ENCODE results near the gene ASTE1. TPM values are rescaled to one million over a fixed set of nuclear protein-coding genes. Genes with fewer than 3 reads are reported as not detected.

The ASTE1 gene
- total RNA-seq, 1 experiment from 2014 or later: 9.7 TPM

GRCh38 chr3:130967281-130967680, 59.3 kb downstream of the ASTE1 start:
- H2AFZ ChIP-seq (ENCODE audit: low read length): no peak overlapping the region
- no peak overlapping the region for H4K91ac ChIP-seq (ENCODE audit: insufficient read length, low read depth, low read length)
- WGBS (ENCODE audit: extremely low coverage, insufficient read length, low lambda C conversion rate): no CpG with 5 or more reads among the region's 2 CpGs
- no peaks in the 10 kb centered on the region for H3K4me1 ChIP-seq (ENCODE audit: insufficient read depth, low read length)
- no peak for TF ChIP-seq CTCF (conservative IDR thresholded peaks at IDR 0.05)
- H3K79me2 ChIP-seq (ENCODE audit: insufficient read depth, low read length): no peaks in the 10 kb centered on the region
- H3K27me3 Mint-ChIP-seq (ENCODE audit: low read depth): no peaks in the 10 kb centered on the region
- H3K79me1 ChIP-seq (ENCODE audit: insufficient read depth, low read depth, low read length, poor library complexity, severe bottlenecking): no peaks in the 10 kb centered on the region
- no peaks in the 10 kb centered on the region; a peak in 1 of 5 replicates for H3K9me3 Mint-ChIP-seq
- H3K56ac ChIP-seq (ENCODE audit: insufficient read length, low read depth, low read length): no peak overlapping the region
- no peak overlapping the region for H2BK20ac ChIP-seq (ENCODE audit: low read depth, low read length, poor library complexity, severe bottlenecking)
- no peaks in the 10 kb centered on the region for H3K27me3 ChIP-seq (ENCODE audit: insufficient read depth, low read length)
- no peak overlapping the region for H2BK120ac ChIP-seq (ENCODE audit: low read depth, low read length, poor library complexity, severe bottlenecking)
- no peak overlapping the region for H3K18ac ChIP-seq (ENCODE audit: insufficient read length, low read depth, low read length)
- no peak overlapping the region for H4K8ac ChIP-seq (replicated peaks; ENCODE audit: insufficient read length, low read depth, low read length)
- H3K36me3 Mint-ChIP-seq (ENCODE audit: insufficient read depth in 1 of 3, low read depth in 3 of 3): peaks cover 27 to 46% (median 46%) of the 10 kb centered on the region in 3 experiments
- no peak overlapping the region for H3K14ac ChIP-seq (ENCODE audit: insufficient read depth, low read length)
- H3K4ac ChIP-seq (ENCODE audit: low read depth, low read length): no peak overlapping the region
- no peak for DNase-seq
- H3K4me3 Mint-ChIP-seq: no peak overlapping the region
- no peak overlapping the region for H3K23ac ChIP-seq (ENCODE audit: insufficient read length, low read depth, low read length)
- no peak overlapping the region for H2BK5ac ChIP-seq (ENCODE audit: insufficient read length, low read length)
- H3K4me1 Mint-ChIP-seq: peaks cover 20 to 24% of the 10 kb centered on the region in 2 experiments
- H3T11ph ChIP-seq (ENCODE audit: low read length): no peak overlapping the region
- no peak overlapping the region for H3K27ac Mint-ChIP-seq
- H4K20me1 ChIP-seq (ENCODE audit: control insufficient read depth, insufficient read depth, insufficient read length): no peaks in the 10 kb centered on the region
- H3K4me2 ChIP-seq (ENCODE audit: insufficient read depth, insufficient read length, low read length): no peak overlapping the region
- H3K27ac ChIP-seq (ENCODE audit: insufficient read length, low read depth, low read length): no peak overlapping the region
- no peaks in the 10 kb centered on the region for H3K9me3 ChIP-seq (ENCODE audit: control insufficient read depth, low read depth, low read length)
- no peak overlapping the region for H4K5ac ChIP-seq (ENCODE audit: insufficient read length, low read depth, low read length)
- no peak overlapping the region for H2BK15ac ChIP-seq (ENCODE audit: low read depth, low read length)
- H3K23me2 ChIP-seq (ENCODE audit: insufficient read length, low read depth, low read length, poor library complexity, severe bottlenecking): no peaks in the 10 kb centered on the region
- H2BK12ac ChIP-seq (ENCODE audit: insufficient read length, low read depth, low read length): no peak overlapping the region
- no peak overlapping the region for H2AK5ac ChIP-seq (ENCODE audit: insufficient read length, low read length)
- no peak overlapping the region for H3K9ac ChIP-seq (ENCODE audit: extremely low read depth, insufficient read length, low read length)
